ENCODE data around the gene CCM2L. TPM values are rescaled to one million over a fixed set of nuclear protein-coding genes. Genes with fewer than 3 reads are reported as not detected.

The CCM2L gene
- polyA plus RNA-seq, 1 of the 3 experiments (the other 2 are of a cell fraction) = not detected

- TF ChIP-seq, protein P1, sequence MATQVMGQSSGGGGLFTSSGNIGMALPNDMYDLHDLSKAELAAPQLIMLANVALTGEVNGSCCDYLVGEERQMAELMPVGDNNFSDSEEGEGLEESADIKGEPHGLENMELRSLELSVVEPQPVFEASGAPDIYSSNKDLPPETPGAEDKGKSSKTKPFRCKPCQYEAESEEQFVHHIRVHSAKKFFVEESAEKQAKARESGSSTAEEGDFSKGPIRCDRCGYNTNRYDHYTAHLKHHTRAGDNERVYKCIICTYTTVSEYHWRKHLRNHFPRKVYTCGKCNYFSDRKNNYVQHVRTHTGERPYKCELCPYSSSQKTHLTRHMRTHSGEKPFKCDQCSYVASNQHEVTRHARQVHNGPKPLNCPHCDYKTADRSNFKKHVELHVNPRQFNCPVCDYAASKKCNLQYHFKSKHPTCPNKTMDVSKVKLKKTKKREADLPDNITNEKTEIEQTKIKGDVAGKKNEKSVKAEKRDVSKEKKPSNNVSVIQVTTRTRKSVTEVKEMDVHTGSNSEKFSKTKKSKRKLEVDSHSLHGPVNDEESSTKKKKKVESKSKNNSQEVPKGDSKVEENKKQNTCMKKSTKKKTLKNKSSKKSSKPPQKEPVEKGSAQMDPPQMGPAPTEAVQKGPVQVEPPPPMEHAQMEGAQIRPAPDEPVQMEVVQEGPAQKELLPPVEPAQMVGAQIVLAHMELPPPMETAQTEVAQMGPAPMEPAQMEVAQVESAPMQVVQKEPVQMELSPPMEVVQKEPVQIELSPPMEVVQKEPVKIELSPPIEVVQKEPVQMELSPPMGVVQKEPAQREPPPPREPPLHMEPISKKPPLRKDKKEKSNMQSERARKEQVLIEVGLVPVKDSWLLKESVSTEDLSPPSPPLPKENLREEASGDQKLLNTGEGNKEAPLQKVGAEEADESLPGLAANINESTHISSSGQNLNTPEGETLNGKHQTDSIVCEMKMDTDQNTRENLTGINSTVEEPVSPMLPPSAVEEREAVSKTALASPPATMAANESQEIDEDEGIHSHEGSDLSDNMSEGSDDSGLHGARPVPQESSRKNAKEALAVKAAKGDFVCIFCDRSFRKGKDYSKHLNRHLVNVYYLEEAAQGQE (IDR thresholded peaks at IDR 0.05; ENCODE audit: low read depth, low read length) = no peak
- no peak for TF ChIP-seq RFX5 (IDR thresholded peaks at IDR 0.05; ENCODE audit: low read length)
- no peak for TF ChIP-seq TCF12 (IDR thresholded peaks at IDR 0.05)
- TF ChIP-seq USF2 (IDR thresholded peaks at IDR 0.05; ENCODE audit: borderline replicate concordance, low read depth, low read length) = no peak
- TF ChIP-seq MXI1 (IDR thresholded peaks at IDR 0.05; ENCODE audit: low read depth, low read length) = no peak
- TF ChIP-seq SIN3A (IDR thresholded peaks at IDR 0.05; ENCODE audit: borderline replicate concordance, low read depth, low read length) = no peak
- TF ChIP-seq EP300 (IDR thresholded peaks at IDR 0.05; ENCODE audit: borderline replicate concordance in 1 of 2, low read depth in 1 of 2, low read length in 1 of 2) = no peak
These were observed 18.6 kb downstream of the CCM2L start (continued) for GRCh38 chr20:32028647-32029372.

- ChIA-PET CTCF (interaction anchor here (1.2 to 9.8 kb wide), 14 partner anchors 9 to 206 kb away, joined by 3 to 170 read pairs (median 33); partner anchors contain the start of genes FOXS1, PDRG1 and XKR7), POLR2A (interaction anchor here (0.7 to 1.6 kb wide), 3 partner anchors 9 to 177 kb away, joined by 3 to 5 read pairs (median 3); no protein-coding TSS in a partner anchor)
- Histone ChIP-seq H3K4me2 (no peak overlapping the region), H3K27me3 (ENCODE audit: insufficient read depth) (peaks cover 24% of the 10 kb centered on the region), H3K4me3 (ENCODE audit: low read depth in 2 of 2, low read length in 1 of 2) (no peak overlapping the region), H4K20me1 (ENCODE audit: insufficient read depth) (no peaks in the 10 kb centered on the region), H3K79me2 (ENCODE audit: insufficient read depth) (no peaks in the 10 kb centered on the region), H3K4me1 (ENCODE audit: control insufficient read depth in 1 of 2, insufficient read depth in 2 of 2, low read depth in 1 of 2, low read length in 1 of 2) (peaks cover 0 to 7% of the 10 kb centered on the region in 2 experiments; a peak in 1 of 4 replicates), H3K9me2 (no peaks in the 10 kb centered on the region), H3K36me3 (replicated peaks in 1 of 2; ENCODE audit: control insufficient read depth in 1 of 2, insufficient read depth in 2 of 2, low read length in 1 of 2) (no peaks in the 10 kb centered on the region), H3K9ac (no peak overlapping the region), H3F3A (replicated peaks; ENCODE audit: insufficient read depth) (no peaks in the 10 kb centered on the region), H3K9me3 (no peaks in the 10 kb centered on the region), H2AFZ (ENCODE audit: low read depth) (no peak overlapping the region), H3K27ac (ENCODE audit: low read depth in 2 of 2, low read length in 1 of 2) (no peak overlapping the region)
- 79% methylated on average over 6 of the region's 11 CpGs for WGBS (ENCODE audit: low lambda C conversion rate)
- DNase-seq = no peak
- TF ChIP-seq FOXJ3 (CRISPR knock-in tag; IDR thresholded peaks at IDR 0.05) (no peak), ZBTB33 (IDR thresholded peaks at IDR 0.05; ENCODE audit: borderline replicate concordance, low read depth) (no peak), USF2 (IDR thresholded peaks at IDR 0.05; ENCODE audit: borderline replicate concordance, low read depth, low read length) (no peak), RCOR1 (IDR thresholded peaks at IDR 0.05; ENCODE audit: low read length) (no peak), NRF1 (IDR thresholded peaks at IDR 0.05; ENCODE audit: low read depth, low read length) (no peak), ELF1 (IDR thresholded peaks at IDR 0.05) (no peak), GABPA (IDR thresholded peaks at IDR 0.05; ENCODE audit: low read depth) (no peak), TAF1 (IDR thresholded peaks at IDR 0.05; ENCODE audit: borderline replicate concordance, low read depth, low read length) (no peak), NFIC (IDR thresholded peaks at IDR 0.05; ENCODE audit: borderline replicate concordance) (no peak), EZH2phosphoT487 (IDR thresholded peaks at IDR 0.05; ENCODE audit: borderline replicate concordance, low read depth) (no peak), SMC3 (IDR thresholded peaks at IDR 0.05; ENCODE audit: low read depth, low read length) (no peak), RXRA (IDR thresholded peaks at IDR 0.05; ENCODE audit: borderline replicate concordance, low read depth) (no peak)
- TF ChIP-seq, protein P2, sequence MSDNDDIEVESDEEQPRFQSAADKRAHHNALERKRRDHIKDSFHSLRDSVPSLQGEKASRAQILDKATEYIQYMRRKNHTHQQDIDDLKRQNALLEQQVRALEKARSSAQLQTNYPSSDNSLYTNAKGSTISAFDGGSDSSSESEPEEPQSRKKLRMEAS (IDR thresholded peaks at IDR 0.05; ENCODE audit: low read depth) = no peak
- TF ChIP-seq, protein P3, sequence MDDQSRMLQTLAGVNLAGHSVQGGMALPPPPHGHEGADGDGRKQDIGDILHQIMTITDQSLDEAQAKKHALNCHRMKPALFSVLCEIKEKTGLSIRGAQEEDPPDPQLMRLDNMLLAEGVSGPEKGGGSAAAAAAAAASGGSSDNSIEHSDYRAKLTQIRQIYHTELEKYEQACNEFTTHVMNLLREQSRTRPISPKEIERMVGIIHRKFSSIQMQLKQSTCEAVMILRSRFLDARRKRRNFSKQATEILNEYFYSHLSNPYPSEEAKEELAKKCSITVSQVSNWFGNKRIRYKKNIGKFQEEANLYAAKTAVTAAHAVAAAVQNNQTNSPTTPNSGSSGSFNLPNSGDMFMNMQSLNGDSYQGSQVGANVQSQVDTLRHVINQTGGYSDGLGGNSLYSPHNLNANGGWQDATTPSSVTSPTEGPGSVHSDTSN (IDR thresholded peaks at IDR 0.05) = no peak
These were observed 19.3 kb downstream of the CCM2L start for GRCh38 chr20:32029561-32029960.

Data from SK-N-SH (cell line).